ENCODE measurements around the gene LUM.

LUM gene

DNA sequence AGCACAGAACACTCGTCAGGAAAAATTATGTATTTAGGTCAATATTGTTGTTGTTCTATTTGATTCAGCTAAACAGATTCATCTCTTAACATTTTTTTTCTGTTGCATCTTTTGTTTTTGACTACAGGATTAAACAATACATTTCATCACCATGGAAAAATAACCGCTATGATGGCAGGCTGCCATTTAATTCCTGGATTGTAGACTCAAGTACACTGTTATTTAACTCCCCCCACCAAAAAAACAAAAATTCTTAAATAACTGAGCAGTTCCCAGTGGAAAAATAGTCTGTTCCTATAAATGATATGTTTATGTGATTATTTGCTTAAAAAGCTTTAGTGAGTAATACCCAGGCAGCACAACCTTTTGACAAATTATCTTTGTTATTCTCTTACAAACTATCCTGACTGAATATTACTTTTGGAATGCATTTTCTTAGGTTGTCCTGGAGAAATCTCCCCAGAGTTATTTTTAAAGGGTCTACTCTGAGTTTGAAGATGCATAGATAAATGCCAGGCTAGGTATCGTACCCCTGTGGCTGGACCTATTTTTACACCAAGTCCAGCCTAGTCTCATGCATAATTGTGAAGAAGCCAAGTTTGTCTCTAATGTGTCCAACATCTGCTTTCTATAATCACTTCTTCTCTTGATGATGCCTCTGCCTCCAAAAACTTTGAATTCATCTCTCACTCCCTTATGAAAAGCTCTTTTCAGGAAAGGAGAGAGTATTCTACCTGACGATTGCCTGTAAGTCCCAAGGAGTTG is 57.2 kb downstream of the LUM start:
- POLR2A ChIA-PET, result no interaction called here
- TF ChIP-seq, protein P1, sequence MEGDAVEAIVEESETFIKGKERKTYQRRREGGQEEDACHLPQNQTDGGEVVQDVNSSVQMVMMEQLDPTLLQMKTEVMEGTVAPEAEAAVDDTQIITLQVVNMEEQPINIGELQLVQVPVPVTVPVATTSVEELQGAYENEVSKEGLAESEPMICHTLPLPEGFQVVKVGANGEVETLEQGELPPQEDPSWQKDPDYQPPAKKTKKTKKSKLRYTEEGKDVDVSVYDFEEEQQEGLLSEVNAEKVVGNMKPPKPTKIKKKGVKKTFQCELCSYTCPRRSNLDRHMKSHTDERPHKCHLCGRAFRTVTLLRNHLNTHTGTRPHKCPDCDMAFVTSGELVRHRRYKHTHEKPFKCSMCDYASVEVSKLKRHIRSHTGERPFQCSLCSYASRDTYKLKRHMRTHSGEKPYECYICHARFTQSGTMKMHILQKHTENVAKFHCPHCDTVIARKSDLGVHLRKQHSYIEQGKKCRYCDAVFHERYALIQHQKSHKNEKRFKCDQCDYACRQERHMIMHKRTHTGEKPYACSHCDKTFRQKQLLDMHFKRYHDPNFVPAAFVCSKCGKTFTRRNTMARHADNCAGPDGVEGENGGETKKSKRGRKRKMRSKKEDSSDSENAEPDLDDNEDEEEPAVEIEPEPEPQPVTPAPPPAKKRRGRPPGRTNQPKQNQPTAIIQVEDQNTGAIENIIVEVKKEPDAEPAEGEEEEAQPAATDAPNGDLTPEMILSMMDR (IDR thresholded peaks at IDR 0.05; ENCODE audit: control extremely low read depth, extremely low read depth, low read depth, missing control alignments), result no peak
- DNase-seq (ENCODE audit: extremely low spot score), result no peak
- CTCF ChIA-PET, result no interaction called here
